OCI-LY7 (cell line): ENCODE measurements around the gene DMD.

Experiments used
- CTCF ChIP-seq: fragments of 200-600 bp; sonication (generic); conservative IDR thresholded peaks from 2 replicates; pipeline ENCODE4 v1.5.1; 2014; ENCODE audit warnings: mild to moderate bottlenecking, antibody characterized with exemption, low read length, moderate library complexity, mixed read lengths
- EZH2phosphoT487 ChIP-seq: fragments of 200-600 bp; sonication (generic); IDR thresholded peaks from 2 replicates; pipeline ENCODE4 v1.6.1; 2018; ENCODE audit warnings: low read depth, borderline replicate concordance, mild to moderate bottlenecking, mixed run types, antibody characterized with exemption, low read length, moderate library complexity, mixed read lengths

GRCh38 chrX:33175201-33175600 lies 36.1 kb downstream of the DMD start:
- no peak for TF ChIP-seq EZH2phosphoT487
- no peak for TF ChIP-seq CTCF
